Suppressor macrophage treated with lipopolysaccharide for 1 hour (primary cell): ENCODE measurements around the gene TECPR2.
"Not testable (repeated sequence)": the region's sequence is repeated elsewhere in the genome, so short reads cannot be mapped to it uniquely, and the experiment has no call there.

Source experiments
- DNase-seq, 3 donors: peaks; one replicate each; pipeline ENCODE4 v3.0.0-alpha.2; 2020 to 2022

Gene TECPR2

GRCh38 chr14:102362545-102363181 is at the start of gene TECPR2, which contains the start of gene CINP:
Gene TECPR2 (plus strand): TSS chr14:102362941. CDS start chr14:102376722, 13,781 bp downstream.
Gene CINP (minus strand): TSS chr14:102362890. CDS start chr14:102362851, 39 bp downstream.
- peak; percentile 98 to 100 (median 99) for DNase-seq

- DNase-seq, result peak; percentile 81 to 92 (median 88)
These were observed 48.3 kb upstream of the TECPR2 start for GRCh38 chr14:102314242-102315011.

GRCh38 chr14:102315121-102315520 is 47.6 kb upstream of the TECPR2 start:
- DNase-seq, result no peak

GRCh38 chr14:102316338-102316742 is 46.4 kb upstream of the TECPR2 start:
- DNase-seq, result peak; percentile 48 to 67 (median 66)

GRCh38 chr14:102316743-102317563 is 45.8 kb upstream of the TECPR2 start:
- peak; percentile 93 to 95 (median 94) for DNase-seq

DNA sequence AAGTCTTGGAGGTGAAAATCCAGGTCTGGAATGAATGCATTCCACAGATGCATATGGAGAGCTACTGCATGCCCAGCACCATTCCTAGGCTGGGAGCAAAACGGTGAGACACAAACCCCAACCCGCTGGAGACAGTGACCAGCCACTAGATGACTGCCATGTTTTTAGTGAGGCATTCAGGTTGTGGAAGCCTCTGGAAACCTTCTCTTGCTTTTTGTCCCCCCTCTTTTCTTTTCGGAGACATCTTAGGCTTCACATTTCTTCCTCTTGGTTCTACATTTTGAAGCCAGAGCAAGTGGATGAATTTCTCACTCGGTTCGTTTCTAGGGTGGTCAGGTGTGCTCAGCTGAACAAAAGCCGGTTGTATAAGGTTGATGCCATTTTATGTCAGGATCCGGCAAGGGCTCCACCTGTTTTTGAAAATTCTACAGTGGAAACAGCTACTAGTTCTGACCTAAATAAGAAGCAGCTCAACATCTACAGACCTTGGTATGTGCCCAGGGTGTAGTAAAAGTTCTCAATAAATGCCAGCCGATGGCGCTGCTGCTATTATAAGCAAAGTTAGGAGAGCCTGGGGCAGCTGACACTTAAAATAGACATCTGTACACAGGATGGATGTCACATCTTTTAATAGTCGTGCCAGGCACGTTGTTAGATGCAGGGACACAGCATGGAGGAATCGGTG is 45.0 kb upstream of the TECPR2 start:
- DNase-seq, result peak; percentile 21 to 29 (median 27)

DNA sequence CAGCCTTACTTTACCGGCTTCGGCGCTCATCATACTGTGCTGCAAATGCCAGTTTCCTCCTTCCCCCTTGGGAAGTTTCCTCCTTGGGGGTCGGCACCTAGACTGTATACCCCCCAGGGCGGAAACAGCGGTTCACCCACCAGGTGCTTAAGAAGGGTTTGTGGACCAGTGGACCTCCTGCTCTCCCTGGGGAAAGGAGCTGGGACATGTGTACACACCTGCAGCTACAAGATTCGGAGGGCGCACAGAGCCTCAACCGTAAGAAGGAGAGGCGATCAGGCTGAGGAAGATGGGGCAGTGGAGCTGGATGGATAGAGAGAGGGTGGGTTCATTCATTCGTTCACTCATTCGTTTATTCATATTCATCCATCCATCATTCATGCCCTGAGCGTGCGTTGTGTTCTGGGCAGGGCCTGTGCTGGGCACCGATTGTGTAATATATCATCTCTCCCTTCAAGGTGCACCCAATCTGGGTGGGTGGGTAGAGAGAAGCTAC is 43.9 kb upstream of the TECPR2 start:
- no peak for DNase-seq

GRCh38 chr14:102319351-102320032 is 43.2 kb upstream of the TECPR2 start, which contains the start of gene ZNF839:
Gene ZNF839 (plus strand): TSS chr14:102319746. CDS start chr14:102319766, 20 bp downstream.
- peak; percentile 95 to 97 (median 97) for DNase-seq

GRCh38 chr14:102320033-102320660 is 42.6 kb upstream of the TECPR2 start:
- DNase-seq, result peak; percentile 31 to 45 (median 31)

- DNase-seq, result no peak
These were observed 41.9 kb upstream of the TECPR2 start for GRCh38 chr14:102320671-102321455.

GRCh38 chr14:102321456-102322422 is 41.0 kb upstream of the TECPR2 start:
- no peak for DNase-seq

DNA sequence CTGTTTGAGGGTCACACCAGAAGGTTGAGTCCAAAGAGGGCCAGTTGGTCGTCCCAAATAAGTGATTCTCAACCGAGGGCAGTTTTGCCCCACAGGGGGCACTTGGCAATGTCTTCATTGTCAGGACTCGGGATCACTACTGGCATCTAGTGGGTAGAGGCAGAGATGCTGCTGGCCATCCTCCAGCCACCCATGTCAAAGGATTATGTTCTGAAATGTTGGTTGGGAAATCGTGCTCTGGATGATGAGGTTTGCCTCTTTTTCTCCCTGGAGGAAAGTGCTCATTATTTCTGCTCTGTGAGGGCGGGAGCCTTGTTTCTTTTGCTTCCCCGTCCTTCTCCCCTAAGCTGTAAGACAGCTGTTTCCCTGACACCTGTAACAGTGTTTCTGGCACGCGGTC is 39.6 kb upstream of the TECPR2 start:
- peak; percentile 76 to 80 (median 77) for DNase-seq

GRCh38 chr14:102325791-102326345 is 36.9 kb upstream of the TECPR2 start:
- DNase-seq, result no peak

DNA sequence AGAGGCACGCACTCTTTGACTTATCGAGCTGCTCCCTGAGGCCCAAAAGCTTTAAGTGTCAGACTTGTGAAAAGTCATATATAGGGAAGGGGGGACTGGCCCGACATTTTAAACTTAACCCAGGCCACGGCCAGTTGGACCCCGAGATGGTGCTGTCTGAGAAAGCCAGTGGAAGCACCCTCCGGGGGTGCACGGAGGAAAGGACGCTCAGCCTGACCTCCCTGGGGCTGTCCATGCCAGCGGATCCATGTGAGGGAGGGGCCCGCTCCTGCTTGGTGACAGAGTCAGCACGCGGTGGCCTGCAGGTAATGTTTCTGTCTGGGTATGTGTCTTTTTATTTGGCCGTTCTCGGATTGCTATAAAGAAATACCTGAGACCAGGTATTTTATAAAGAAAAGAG is 36.2 kb upstream of the TECPR2 start:
- no peak for DNase-seq

DNA sequence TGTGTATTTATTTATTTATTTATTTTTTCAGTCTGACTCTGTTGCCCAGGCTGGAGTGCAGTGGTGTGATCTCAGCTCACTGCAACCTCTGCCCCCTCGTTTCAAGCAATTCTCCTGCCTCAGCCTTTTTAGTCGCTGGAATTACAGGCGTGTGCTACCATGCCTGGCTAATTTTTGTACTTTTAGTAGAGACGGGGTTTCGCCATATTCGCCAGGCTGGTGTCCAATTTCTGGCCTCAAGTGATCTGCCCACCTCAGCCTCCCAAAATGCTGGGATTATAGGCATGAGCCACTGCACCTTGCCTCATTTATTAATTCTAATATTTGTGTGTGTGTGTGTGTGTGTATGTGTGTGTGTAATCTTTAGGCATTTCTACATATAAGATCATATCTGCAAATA is 33.4 kb upstream of the TECPR2 start:
- not testable (repeated sequence) for DNase-seq

DNA sequence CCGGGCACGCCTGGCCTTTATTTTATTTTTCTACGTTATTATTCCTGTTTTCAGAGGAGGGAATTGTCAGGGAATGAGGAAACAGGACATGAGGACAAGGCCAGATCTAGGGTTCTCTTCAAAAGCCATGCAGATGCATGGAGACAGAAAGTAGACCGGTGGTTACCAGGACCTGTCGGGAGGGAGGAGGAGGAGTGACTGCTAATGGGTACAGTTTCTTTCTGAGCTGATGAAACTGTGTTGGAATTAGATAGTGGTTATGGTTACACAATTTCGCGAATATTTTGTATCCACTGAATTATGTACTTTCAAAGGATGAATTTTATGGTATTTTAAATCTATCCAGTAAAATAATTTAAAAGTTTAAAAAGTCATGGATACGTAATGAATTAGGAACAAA is 31.9 kb upstream of the TECPR2 start:
- no peak for DNase-seq

DNA sequence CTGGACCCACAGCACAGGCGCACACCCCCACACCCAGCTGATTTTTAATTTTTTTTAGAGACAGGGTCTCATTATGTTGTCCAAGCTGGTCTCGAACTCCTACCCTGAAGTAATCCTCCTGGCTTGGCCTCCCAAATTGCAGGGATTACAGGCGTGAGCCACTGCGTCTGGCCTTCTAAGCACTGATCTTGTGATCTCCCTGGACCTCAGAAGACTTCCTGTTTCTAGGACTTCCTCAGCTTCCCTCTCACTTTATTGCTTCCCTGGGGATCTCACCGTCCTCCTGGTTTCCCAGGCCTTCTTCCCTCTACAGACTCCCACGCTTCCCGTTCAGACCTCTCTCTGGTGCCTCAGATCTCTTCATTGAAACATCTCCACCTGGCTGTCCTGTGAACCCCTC is 29.4 kb upstream of the TECPR2 start:
- DNase-seq, result peak; percentile 30 to 42 (median 36)

DNA sequence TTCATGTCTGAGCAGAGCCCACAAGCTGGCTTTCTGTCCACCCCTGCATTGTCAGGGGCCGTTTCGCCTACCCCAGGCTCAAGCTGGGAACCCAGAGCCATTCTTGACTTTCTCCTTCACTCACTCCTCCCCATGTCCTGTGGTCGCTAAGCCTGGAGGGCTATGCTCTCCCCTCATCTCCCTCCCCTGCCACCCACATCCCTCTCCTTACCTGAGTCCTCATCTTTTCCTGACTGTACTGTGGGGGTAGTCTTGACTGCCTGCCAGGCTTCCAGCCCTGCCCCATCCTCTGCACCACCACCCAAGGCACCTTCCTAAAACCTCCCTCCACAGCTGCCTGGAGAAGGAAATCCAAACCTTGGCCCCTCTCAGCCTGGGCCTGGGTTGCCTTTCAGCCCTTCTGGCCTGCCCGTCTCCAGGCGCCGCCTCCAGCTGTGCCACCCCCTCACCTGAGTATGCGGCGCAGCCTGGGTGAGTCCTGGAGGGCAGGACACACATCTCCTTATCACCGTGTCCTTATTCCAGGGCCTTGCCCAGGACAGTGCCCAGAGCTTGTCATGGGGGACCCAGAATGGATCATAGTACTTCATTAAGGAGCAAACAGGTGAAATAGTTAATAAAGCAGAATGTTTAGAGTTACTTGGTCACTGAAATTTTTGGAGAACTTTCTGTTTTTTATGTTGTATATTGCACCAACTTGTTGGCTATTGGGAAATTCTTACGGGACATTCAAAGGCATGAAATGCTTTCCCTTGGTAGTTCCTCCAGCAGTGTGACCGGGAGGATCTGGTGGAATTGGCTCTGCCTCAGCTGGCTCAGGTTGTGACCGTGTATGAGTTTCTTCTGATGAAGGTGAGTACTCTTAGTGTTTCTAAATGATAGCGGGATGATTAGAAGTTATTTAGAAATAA is 28.7 kb upstream of the TECPR2 start:
- no peak for DNase-seq
